HG03558 (cell line): ENCODE measurements around the gene FREM1.

Experiments used
- ATAC-seq: cut with Tn5 transposase; IDR thresholded peaks from one replicate; pipeline ENCODE4 v1.9.1; 2021; ENCODE audit warnings: moderate number of reproducible peaks; ENCODE audit not compliant: unreplicated experiment; ENCODE audit errors: extremely low read depth

FREM1 gene

GRCh38 chr9:14913366-14913765 lies 3.1 kb upstream of the FREM1 start:
- no peak for ATAC-seq

GRCh38 chr9:14912859-14913258 lies 2.6 kb upstream of the FREM1 start:
- no peak for ATAC-seq

- no peak for ATAC-seq
Observed at GRCh38 chr9:14911046-14911445, 818 bp upstream of the FREM1 start.

- ATAC-seq: no peak
Observed at GRCh38 chr9:14909601-14909960, 647 bp downstream of the FREM1 start.

- ATAC-seq: no peak
Observed at GRCh38 chr9:14909181-14909580, 1.0 kb downstream of the FREM1 start.

DNA sequence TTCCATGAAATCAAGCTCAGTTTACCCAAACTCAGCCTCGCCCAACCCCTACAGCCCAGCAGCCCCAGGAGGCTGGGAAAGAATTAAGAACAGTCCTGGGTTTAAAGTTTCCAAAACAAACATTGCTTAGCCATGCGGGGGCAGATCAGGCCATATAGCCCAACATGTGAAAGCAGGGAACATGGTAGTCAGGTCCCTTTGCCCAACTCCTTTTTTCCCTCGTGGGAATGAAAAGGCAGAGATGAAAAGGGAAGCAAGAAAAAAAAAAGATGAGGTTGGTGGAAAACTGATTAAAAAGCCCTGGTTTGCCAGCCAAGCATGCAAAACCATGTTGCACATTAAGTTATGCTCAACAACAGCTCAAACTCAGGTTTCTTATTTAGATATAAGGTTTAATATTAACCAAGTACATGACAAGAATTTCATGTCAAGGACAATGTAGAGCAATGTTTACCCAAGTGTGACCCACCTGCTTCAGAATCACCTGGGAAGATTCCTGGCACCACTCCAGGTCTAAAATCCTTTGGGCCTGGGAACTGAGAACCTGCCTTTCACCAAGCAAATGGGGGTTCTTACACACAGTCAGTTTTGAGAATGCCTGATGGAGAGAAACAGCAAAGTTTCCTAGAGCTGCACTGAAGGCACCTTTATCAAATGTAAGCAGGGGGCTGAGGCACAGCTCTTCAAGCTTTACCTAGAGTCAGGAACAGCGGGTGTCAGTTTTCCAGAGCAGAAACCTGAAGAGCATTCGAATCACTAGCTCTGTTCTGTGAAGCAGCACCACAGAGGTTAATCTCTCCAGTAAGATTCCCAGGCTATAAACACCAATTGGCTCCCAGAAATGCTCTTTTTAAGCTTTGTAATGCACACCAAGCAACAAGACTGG lies 1.7 kb downstream of the FREM1 start:
- no peak for ATAC-seq

DNA sequence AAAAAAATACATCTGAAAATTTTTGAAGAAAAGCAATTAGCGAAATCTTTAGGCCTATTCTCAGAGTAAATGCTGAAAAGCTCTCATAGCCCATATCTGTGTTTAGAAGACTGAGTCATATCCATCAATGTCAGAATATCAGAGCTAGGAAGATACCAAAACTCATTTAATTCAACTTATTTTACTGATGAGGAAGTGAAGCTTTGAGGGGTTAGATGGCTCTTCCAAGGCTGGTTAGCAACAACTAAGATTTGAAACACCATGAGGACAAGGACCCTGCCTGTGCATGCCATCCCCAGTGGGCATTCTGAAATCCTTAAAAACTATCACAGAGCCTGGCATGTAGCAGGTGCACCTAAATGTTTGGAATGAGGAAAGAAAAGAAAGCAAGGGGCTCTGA lies 2.5 kb downstream of the FREM1 start:
- ATAC-seq: no peak

- no peak for ATAC-seq
Observed at GRCh38 chr9:14907360-14907685, 2.9 kb downstream of the FREM1 start.

DNA sequence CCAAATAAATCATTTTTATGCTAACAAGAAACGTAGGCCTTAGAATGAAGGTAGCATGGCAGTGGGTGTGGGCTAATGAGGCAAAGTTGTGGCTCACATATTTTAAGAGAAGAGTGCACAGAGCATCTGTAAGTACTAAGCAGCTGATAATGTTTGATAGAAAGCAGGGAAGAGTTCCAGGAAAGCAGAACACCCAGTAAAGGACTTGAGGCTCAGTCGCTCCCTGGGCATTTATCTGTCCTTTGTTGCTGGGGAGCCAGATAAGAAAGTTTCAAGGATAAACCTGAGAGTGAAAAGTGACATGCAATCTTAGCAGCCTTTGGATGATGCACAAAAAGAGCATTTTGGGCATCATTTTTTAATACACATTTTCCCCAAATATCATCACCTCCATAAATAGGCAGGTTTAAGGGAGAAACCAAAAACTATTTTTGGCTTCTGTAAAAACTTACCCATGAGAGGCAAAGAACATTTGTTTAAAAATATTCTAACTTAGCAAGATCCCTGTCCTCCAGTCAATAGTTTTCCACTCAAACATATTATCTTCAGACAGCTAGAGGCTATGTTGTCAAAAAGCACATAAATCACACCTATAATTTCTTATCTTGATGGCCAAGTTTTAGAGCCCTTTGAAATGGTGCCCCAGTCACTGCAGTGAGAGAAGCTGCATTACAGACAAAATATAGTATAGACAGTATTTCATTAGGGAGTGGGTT lies 3.4 kb downstream of the FREM1 start:
- no peak for ATAC-seq

DNA sequence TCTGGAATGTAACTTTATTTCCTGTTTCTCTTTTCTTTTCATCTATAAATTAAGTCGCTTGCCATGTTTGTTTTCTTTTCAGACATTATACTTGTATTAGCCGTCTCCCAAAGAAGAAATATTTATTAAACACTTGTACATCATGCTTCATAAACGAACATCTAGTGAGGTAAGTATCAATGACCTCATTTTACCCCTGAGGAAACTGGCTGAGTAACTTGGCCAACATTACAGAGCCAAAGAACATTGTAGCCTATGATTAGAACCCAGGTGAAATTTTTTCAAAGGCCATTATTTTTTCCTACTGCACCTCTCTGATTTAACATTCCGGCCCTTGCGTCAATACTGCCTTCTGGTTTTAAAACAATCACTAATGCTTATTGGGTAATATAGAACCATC lies 4.2 kb downstream of the FREM1 start:
- ATAC-seq: no peak

DNA sequence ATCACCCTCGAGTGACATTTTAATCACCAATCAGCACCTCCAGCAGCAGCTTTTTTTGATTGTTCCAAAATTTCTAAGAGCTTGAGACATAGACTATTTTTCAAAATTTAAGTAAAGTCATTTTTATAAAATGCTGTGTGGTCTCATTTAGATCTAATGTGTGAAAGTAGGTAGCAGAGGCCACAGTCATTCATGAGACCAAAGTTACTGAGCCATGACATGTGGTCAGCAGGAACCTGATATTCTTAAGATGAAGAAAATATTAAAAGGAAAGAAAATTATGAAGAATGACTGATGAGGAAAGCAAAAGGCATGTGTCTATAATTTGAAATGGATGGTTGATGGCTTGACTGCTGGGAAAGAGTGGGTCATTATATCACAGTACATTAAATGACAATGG lies 7.2 kb downstream of the FREM1 start:
- no peak for ATAC-seq

- no peak for ATAC-seq
Observed at GRCh38 chr9:14902561-14902960, 7.7 kb downstream of the FREM1 start.

DNA sequence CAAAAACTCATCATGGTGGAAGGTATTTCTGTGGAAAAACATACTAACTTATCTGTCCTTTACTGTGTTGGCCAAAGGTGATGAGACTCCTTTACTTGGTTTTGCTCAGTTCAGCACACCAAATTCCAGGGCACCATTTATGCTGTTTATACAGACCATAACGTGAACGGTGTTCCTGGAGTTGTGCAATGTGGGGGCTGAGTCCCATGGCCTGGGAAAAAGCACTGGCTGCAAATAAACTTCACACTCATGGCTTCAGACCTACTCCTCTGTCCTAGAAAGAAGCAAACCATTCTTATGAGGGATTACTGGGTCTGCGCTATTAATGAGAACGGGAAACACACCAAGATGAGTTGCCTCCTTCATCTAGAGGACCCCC lies 10.4 kb downstream of the FREM1 start:
- ATAC-seq: no peak

GRCh38 chr9:14899042-14899814 lies 11.0 kb downstream of the FREM1 start:
- ATAC-seq: no peak

DNA sequence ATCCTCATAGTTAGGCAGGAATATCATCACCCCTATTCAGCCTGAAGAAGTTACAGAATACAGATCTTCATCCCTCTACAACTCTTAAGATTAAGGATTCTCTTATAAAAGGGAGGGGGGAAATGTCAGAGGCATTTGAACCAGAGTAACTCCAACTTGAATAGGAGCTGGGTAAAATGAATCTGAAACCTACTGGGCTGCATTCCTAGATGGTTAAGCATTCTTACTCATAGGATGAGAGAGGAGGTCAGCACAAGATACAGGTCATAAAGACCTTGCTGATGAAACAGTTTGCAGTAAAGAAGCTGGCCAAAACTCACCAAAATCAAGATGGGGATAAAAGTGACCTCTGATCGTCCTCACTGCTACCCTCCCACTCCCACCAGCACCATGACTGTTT lies 14.4 kb downstream of the FREM1 start:
- ATAC-seq: no peak

- no peak for ATAC-seq
Observed at GRCh38 chr9:14893280-14893679, 16.9 kb downstream of the FREM1 start.

GRCh38 chr9:14891332-14891731 lies 18.9 kb downstream of the FREM1 start:
- ATAC-seq: no peak

DNA sequence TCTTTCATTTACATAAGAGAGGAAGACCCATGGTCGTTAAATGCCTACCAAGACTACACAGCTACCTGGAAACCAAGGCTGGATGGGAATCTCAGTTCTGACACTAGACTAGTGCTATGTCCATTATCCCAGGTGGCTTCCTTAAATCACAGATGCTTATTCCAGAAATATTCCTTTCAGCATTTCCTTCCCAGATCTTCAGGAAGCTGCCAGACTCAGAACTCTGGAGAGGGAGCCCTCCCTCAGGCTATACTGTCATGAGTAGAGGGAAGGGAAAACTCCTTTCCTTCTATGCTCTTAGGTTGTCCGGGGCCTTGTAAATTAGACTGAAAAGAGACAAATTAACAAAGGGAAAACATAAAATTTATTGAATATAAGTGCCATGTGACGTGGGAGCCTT lies 20.8 kb downstream of the FREM1 start:
- no peak for ATAC-seq

DNA sequence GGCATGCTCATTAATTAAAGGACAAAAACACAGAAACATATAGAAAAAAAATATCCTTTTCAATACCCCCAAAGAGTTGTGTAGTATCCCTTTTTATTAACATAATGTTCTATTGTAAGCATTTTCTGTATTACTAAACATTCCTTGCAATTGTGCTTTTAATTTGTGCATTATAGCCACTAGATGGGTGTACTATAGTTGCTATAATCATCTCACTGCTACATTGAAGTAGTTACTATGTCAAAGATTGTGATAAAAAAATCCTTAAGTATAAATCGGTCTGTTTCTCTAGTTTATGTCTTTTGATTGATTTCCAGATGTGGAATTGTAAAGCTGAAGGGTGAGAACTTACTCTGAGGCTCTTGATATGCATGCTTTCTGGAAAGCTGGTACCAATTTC lies 21.4 kb downstream of the FREM1 start:
- ATAC-seq: no peak

GRCh38 chr9:14888272-14888671 lies 22.0 kb downstream of the FREM1 start:
- no peak for ATAC-seq

DNA sequence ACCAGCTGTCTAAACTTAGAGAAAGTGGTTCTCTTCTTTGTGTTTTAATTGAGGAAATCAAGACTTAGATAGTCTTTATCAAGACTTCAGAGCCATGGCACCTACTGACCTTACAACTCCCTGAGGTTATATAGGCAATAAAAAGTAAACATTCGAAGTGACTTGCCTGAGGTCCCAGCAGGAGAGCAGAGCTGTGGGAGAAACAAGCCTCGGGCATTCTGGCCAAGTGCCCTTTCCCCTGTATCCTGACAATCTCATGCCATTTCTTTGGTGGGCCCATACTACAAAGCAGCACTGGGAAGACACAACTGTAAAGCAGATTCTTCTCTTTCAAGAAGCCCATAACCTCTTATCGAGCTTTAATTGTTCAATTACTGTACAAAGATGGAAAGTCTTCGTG lies 23.1 kb downstream of the FREM1 start:
- ATAC-seq: no peak
